Subcutaneous abdominal adipose tissue (tissue), 5 donors: Measurements from ENCODE around the gene SGO1.

ENCODE experiments used
- H3K27ac ChIP-seq: one replicate; pipeline ENCODE4 v1.7.0; 2013; ENCODE audit warnings: low read depth, mild to moderate bottlenecking, inconsistent platforms, low read length, moderate library complexity
- H3K27me3 ChIP-seq, 5 donors: one replicate each; pipeline ENCODE4 v1.7.0; 2013; ENCODE audit warnings: low read length in 5 of 5, inconsistent platforms in 1 of 5; ENCODE audit not compliant: control insufficient read depth in 5 of 5, insufficient read depth in 4 of 5
- H3K36me3 ChIP-seq, 5 donors: one replicate each; pipeline ENCODE4 v1.7.0; 2013; ENCODE audit warnings: low read length in 5 of 5; ENCODE audit not compliant: control insufficient read depth in 5 of 5, insufficient read depth in 5 of 5
- H3K4me1 ChIP-seq, 5 donors: one replicate each; pipeline ENCODE4 v1.7.0; 2013; ENCODE audit warnings: low read length in 5 of 5, mild to moderate bottlenecking in 3 of 5, moderate library complexity in 1 of 5; ENCODE audit not compliant: control insufficient read depth in 5 of 5, insufficient read depth in 5 of 5
- H3K4me3 ChIP-seq, 5 donors: one replicate each; pipeline ENCODE4 v1.7.0; 2013; ENCODE audit warnings: low read length in 5 of 5, low read depth in 1 of 5
- H3K9ac ChIP-seq, 5 donors: one replicate each; pipeline ENCODE4 v1.7.0; 2013; ENCODE audit warnings: low read length in 5 of 5, mild to moderate bottlenecking in 4 of 5, moderate library complexity in 3 of 5
- H3K9me3 ChIP-seq, 5 donors: one replicate each; pipeline ENCODE4 v1.7.0; 2013; ENCODE audit warnings: low read length in 5 of 5; ENCODE audit not compliant: control insufficient read depth in 5 of 5
- donor health status: healthy.
- donor health status: healthy.
- donor health status: healthy.
- donor health status: healthy.
- donor health status: healthy.

Gene SGO1

DNA sequence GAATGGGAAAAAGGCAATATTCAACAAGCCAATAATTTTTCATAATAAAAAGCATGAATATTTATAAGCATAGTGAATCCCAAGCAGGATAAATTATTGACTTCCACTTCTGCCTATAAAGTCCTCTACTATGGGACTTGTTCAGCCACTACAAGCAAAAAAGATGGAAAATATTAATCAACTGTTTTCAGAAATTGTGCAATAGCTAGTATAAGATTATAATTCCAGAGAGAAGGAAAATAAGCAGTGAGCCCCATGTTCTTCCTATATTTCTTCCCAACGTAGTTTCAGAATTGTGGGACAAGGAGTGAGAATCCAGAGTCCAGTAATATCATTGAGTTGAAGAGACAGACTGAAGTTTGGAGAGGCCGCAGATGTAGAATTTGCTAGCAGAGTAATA is 24.3 kb downstream of the SGO1 start:
- no peak overlapping the region for H3K4me3 ChIP-seq
- H3K4me1 ChIP-seq, result peaks cover 0 to 14% (median 3%) of the 10 kb centered on the region in 5 donors
- H3K36me3 ChIP-seq, result no peaks in the 10 kb centered on the region
- H3K9me3 ChIP-seq, result no peaks in the 10 kb centered on the region
- H3K27me3 ChIP-seq, result no peaks in the 10 kb centered on the region
- no peak overlapping the region for H3K27ac ChIP-seq
- no peak overlapping the region for H3K9ac ChIP-seq

DNA sequence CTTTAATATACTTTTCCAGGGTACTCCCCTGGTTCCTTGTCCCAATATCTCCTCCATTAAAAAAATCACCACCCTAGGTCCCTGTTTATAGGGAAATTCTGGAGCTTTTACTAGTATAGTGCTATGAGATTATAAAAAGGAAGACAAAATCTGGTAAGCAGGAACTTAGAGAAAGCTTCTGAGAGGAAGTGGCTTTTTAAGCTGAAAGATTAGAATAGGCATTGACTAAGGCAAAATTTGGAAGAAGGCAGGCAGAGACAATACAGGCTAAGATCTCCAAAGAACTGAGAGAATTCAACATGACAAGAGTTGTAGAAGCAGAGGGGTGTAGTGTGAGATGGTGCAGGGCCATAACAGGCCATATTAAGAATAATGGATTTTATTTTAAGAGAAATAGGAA is 25.8 kb downstream of the SGO1 start:
- no peaks in the 10 kb centered on the region for H3K27me3 ChIP-seq
- H3K4me3 ChIP-seq, result no peak overlapping the region
- no peak overlapping the region for H3K9ac ChIP-seq
- H3K27ac ChIP-seq, result no peak overlapping the region
- H3K9me3 ChIP-seq, result no peaks in the 10 kb centered on the region
- H3K4me1 ChIP-seq, result peaks cover 0 to 14% (median 3%) of the 10 kb centered on the region in 5 donors
- peaks cover 0 to 3% (median 0%) of the 10 kb centered on the region in 5 donors for H3K36me3 ChIP-seq

DNA sequence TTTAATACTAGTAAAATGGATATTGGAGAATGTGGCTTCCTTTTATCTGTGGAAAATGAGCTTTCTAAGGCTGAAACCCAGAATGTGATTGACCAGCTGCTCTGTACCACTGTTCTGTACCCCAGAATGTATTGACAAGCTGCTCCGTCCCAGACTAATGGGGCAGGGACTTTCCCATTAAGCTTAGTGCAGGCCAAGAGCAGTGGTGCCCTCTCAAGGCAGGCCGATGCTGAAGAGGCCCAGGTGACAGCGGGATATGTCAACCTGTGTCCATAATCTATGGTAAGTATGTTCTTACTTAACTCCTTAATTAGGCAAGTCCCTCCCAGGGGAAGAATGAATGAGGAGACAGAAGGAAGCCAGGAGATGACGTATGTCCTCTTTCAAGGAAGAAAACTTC is 31.1 kb downstream of the SGO1 start:
- H3K9ac ChIP-seq, result no peak overlapping the region
- no peak overlapping the region for H3K27ac ChIP-seq
- H3K27me3 ChIP-seq, result no peaks in the 10 kb centered on the region
- H3K9me3 ChIP-seq, result no peaks in the 10 kb centered on the region
- peaks cover 3 to 24% (median 12%) of the 10 kb centered on the region in 5 donors for H3K36me3 ChIP-seq
- peaks cover 0 to 2% (median 0%) of the 10 kb centered on the region in 5 donors for H3K4me1 ChIP-seq
- no peak overlapping the region for H3K4me3 ChIP-seq

DNA sequence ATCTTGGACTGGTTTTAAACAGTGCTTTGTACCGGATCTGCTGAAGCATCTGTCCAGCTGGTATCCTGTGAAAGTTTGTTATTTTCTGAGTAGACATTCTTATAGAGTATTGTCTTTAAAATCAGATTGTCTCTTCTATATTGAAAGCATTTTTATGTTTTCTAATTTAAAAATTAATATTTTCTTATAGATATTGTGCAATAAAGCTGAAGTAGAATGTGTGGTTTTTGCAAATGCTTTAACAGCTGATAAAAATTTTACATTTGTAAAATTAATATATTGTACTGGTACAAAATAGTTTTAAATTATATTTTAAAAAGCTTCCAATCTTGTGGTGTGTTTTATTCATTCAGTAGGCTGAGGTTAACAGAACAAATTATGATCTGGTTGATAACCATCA is 31.9 kb downstream of the SGO1 start:
- Histone ChIP-seq H3K9me3 (no peaks in the 10 kb centered on the region), H3K36me3 (peaks cover 6 to 24% (median 17%) of the 10 kb centered on the region in 5 donors), H3K4me1 (no peaks in the 10 kb centered on the region), H3K27me3 (no peaks in the 10 kb centered on the region), H3K9ac (no peak overlapping the region), H3K4me3 (no peak overlapping the region), H3K27ac (no peak overlapping the region)

DNA sequence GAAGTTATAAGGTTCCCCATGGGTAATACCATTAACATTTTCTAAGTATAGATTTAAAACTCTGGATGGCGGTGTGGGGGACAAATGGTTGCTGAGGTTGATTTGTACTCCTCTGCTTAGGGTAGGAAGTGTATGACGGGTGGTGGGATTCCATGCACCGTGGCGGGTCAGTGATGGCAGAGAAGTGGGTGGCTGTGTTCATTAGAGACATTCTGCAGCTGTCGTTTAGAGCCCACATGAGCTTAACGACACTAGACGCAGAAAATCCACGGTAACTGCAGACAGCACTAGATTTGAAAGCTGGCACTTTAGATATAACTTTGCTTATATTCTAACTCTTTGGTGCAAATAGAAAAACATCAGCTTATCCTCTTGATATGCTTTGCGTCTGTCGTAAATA is 37.5 kb downstream of the SGO1 start:
- peaks cover 0 to 2% (median 0%) of the 10 kb centered on the region in 5 donors for H3K9me3 ChIP-seq
- no peaks in the 10 kb centered on the region for H3K27me3 ChIP-seq
- no peak overlapping the region for H3K27ac ChIP-seq
- no peak overlapping the region for H3K4me3 ChIP-seq
- H3K9ac ChIP-seq, result no peak overlapping the region
- H3K4me1 ChIP-seq, result peaks cover 0 to 4% (median 0%) of the 10 kb centered on the region in 5 donors
- peaks cover 16 to 32% (median 27%) of the 10 kb centered on the region in 5 donors for H3K36me3 ChIP-seq

DNA sequence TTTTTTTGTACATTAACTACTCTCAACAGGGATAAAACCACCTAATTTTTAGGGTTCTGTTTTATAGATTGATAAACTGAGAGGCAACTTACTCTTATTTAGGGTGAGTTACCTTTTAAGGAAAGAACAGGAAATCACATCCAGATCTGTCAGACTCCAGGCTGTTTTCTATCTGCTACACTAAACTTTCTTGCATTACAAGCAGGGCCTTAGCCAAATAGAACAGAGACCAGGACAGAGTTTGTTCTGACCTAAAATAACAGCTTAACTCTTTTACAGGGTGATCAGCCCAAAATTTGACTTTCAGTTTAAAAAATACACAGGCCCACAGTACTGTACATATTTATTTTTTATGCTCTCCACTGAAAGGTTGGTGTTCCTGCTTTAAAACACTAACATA is 38.6 kb downstream of the SGO1 start:
- no peak overlapping the region for H3K4me3 ChIP-seq
- H3K36me3 ChIP-seq, result peaks cover 13 to 35% (median 29%) of the 10 kb centered on the region in 5 donors
- H3K9ac ChIP-seq, result peak overlapping the region in 1 of 5 donors; percentile 35
- H3K27ac ChIP-seq, result no peak overlapping the region
- H3K9me3 ChIP-seq, result peaks cover 0 to 3% (median 0%) of the 10 kb centered on the region in 5 donors
- no peaks in the 10 kb centered on the region for H3K27me3 ChIP-seq
- H3K4me1 ChIP-seq, result peaks cover 0 to 4% (median 0%) of the 10 kb centered on the region in 5 donors

DNA sequence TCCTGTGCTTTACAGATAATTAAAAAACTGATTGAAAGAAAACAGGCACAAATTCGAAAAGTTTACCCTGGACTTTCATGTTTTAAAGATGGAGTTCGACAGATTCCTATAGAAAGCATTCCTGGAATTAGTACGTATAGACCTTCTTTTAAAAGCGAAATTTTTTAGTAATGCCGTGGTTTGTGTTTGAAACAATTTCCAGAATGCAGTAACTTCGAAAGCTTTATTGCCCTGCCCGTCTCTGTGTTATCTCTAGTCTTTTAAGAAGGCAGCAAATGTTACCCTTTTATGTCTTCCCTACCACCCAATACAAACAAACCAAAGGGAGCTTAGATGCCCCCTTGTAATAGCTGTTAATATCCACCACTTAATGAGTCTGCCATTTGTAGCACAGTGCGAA is 39.7 kb downstream of the SGO1 start:
- H3K4me3 ChIP-seq, result no peak overlapping the region

DNA sequence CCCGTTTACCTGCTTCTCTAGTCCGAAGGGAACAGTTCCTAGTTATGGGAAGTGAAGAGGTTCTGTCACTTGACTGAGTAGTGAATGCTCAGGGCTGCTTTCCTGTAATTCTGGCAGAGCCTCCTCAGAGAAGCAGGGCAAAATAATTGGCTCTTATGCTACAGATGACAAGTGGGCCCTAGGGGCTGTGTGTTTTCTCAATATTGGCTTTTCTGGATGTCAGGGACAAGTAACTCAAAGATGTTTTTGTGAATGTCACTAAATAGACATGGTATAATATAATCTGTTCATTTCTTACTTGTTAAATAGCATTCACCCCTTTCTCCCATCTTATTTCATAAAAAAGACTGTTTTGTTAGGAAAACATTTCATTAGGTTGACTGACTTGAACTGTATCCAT is 40.1 kb downstream of the SGO1 start:
- peaks cover 0 to 3% (median 0%) of the 10 kb centered on the region in 5 donors for H3K9me3 ChIP-seq
- peaks cover 0 to 4% (median 3%) of the 10 kb centered on the region in 5 donors for H3K4me1 ChIP-seq
- H3K36me3 ChIP-seq, result peaks cover 12 to 37% (median 28%) of the 10 kb centered on the region in 5 donors
- no peak overlapping the region for H3K9ac ChIP-seq
- H3K27ac ChIP-seq, result no peak overlapping the region
- H3K4me3 ChIP-seq, result no peak overlapping the region
- H3K27me3 ChIP-seq, result no peaks in the 10 kb centered on the region

More for the DNA sequence above, 39.7 kb downstream of the SGO1 start:
- peaks cover 0 to 4% (median 3%) of the 10 kb centered on the region in 5 donors for H3K4me1 ChIP-seq
- H3K27ac ChIP-seq, result no peak overlapping the region
- no peaks in the 10 kb centered on the region for H3K27me3 ChIP-seq
- H3K9ac ChIP-seq, result no peak overlapping the region
- H3K36me3 ChIP-seq, result peaks cover 12 to 37% (median 30%) of the 10 kb centered on the region in 5 donors
- H3K9me3 ChIP-seq, result peaks cover 0 to 3% (median 0%) of the 10 kb centered on the region in 5 donors

DNA sequence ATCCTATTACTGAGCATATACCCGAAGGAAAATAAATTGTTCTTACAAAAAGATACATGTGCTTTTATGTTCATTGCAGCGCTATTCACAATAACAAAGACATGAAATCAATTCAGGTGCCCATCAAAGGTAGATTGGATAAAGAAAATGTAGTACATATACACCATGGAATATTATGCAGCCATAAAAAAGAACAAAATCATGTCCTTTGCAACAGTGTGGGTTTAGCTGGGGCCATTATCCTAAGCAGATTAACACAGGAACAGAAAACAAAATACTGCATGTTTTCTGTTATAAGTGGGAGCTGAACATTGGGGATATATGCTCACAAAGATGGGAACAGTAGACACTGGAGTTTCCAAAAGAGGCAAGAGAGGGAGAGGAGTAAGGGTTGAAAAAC is 42.5 kb downstream of the SGO1 start:
- H3K27me3 ChIP-seq, result no peaks in the 10 kb centered on the region
- peaks cover 0 to 4% (median 3%) of the 10 kb centered on the region in 5 donors for H3K4me1 ChIP-seq
- H3K27ac ChIP-seq, result no peak overlapping the region
- H3K9ac ChIP-seq, result no peak overlapping the region
- H3K9me3 ChIP-seq, result peaks cover 0 to 3% (median 0%) of the 10 kb centered on the region in 5 donors
- H3K4me3 ChIP-seq, result no peak overlapping the region
- H3K36me3 ChIP-seq, result peaks cover 10 to 27% (median 23%) of the 10 kb centered on the region in 5 donors

DNA sequence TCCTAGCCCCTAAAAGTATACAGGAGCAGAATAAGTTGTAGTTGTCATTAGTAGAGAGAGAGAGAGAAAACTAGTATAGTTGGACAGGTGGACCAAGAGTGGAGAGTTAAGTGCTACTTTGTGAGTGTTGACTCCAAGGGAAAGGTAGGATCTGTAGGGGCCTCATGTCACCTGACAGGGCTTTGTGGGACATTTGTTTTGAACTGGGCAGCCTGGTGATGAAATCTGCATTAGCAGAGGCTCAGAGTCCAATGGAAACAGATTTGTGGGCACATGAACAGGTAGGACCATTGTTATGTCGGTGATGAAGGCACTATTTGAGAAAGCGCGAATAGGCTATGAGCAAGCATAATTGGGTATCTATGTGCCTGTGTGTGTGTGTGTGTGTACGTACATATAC is 43.5 kb downstream of the SGO1 start:
- no peak overlapping the region for H3K27ac ChIP-seq
- peaks cover 0 to 3% (median 0%) of the 10 kb centered on the region in 5 donors for H3K9me3 ChIP-seq
- peaks cover 0 to 3% (median 0%) of the 10 kb centered on the region in 5 donors for H3K4me1 ChIP-seq

More for the DNA sequence above, 43.5 kb downstream of the SGO1 start:
- Histone ChIP-seq H3K4me3 (no peak overlapping the region), H3K9ac (no peak overlapping the region), H3K27me3 (no peaks in the 10 kb centered on the region), H3K36me3 (peaks cover 6 to 22% (median 21%) of the 10 kb centered on the region in 5 donors)
